GM15510 (cell line): ENCODE results near the gene TOX2.

ENCODE experiments used
- POLR2A ChIP-seq: IDR thresholded peaks from 3 replicates; pipeline ENCODE4 v1.6.1; 2011; ENCODE audit warnings: borderline replicate concordance; ENCODE audit not compliant: insufficient read length; ENCODE audit errors: extremely low read depth

The TOX2 gene

DNA sequence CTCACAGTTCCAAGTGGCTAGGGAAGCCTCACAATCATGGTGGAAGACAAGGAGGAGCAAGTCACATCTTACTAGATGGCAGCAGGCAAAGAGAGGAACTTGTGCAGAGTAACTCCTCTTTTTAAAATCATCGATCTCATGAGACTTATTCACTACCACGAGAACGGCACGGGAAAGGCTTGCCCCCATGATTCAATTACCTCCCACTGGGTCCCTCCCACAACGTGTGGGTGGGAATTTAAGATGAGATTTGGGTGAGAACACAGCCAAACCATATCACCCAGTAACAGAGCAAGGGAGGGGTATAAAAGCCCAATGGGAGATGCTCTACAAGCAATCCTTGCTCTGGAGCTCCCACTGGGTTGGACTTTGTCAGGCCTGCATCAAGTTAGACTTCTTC is 192.0 kb downstream of the TOX2 start:
- no peak for TF ChIP-seq POLR2A

DNA sequence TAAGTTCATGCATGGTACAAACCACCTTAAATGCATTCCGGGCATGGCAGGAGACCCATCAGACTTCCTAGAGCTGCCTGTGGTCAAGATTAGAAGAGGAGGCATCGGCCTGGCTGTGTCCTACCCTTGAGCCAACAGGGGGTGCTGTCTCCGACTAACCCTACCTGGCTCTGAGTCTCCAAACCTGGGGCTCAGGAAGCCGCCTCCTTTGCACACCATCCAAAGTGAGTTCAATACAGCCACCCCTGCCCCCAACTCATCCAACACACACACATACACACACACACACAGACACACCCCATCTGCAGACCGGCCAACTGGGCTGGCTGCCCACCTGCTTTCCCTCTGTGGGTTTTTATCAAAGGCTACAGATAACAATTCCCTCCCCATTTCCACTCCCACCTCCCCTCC is 195.3 kb downstream of the TOX2 start:
- TF ChIP-seq POLR2A: no peak

DNA sequence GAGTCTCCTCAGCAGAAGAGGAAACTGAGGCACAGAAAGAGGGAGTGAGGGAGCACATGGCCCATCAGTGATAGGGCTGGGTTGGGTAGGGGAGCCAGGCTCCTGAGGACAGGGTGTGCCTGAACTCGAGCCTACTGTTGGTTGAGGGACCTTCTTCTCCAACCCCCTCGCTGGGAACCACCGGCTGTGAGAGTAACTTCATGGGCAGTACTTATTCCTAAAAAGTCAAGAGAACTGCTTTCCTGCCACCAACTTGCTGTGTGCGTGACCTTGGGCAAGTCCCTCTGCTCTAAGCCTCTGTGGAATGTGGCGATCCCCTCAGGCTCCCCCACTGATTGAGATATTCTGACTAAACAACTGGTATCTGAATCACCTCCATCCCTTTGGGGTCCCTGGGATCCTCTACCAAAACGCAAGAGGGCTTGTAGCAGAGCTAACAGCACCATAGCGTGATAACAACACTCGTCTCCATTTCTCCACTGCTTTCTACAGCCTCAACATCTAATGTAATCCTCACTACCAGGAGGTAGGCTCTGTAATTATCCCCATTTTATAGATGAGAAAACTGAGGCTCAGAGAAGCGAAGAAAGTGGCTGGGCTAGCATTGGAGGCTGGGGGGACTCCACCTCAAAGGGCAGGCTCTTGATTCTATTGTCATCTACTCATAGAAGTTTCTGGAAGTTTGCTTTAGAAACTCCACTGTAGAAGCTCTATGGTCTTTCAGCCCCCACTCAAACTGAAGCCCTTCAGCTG is 196.3 kb downstream of the TOX2 start:
- TF ChIP-seq POLR2A: no peak

DNA sequence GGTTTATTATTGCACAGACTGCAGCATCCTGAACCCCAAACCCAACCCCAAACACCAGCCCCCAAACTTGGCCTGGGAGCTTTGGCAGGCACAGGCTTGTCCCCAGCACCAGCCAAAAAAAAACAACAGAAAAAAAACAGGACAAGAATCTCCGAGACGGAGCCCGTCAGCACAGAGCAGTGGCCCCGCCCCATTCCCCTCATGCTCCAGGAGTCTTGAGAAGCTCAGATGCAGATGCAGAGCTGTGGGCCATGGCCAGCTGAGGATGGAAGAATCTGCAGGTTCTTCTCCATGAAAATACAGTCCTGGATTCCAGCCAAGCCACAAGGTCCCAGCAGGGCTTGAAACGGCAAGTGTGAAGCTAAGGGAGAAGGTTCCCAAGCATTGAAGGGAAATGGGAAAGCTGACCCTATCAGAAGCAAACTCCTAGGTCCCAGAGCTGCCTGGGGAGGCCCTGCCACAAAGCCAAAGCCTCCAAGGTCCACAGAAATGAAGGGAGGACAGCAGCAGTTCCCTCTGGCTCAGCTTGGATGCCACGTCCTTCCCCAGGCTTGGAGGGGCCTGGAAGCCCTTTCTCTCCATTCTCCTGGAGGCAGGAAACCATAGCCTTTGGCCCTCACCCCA is 197.2 kb downstream of the TOX2 start:
- no peak for TF ChIP-seq POLR2A

DNA sequence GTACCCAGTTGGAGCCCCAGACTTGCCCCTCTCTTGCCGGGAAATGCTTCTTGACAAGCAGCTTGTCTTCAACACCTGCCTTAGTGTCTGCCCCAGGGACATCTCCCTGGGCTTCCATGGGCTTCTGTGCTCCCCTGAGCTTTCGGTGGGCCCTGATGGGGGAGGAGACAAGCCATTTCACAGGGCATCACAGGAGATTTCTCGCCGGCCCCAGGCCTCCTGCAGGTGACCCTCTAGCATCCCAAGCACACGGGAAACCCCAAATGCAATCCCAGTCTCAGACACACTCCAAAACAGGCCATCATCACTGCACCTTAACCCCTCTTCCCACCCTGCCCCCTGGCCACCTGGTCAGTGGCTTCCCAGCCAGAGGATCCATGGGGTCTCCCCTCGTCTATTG is 197.8 kb downstream of the TOX2 start:
- no peak for TF ChIP-seq POLR2A

DNA sequence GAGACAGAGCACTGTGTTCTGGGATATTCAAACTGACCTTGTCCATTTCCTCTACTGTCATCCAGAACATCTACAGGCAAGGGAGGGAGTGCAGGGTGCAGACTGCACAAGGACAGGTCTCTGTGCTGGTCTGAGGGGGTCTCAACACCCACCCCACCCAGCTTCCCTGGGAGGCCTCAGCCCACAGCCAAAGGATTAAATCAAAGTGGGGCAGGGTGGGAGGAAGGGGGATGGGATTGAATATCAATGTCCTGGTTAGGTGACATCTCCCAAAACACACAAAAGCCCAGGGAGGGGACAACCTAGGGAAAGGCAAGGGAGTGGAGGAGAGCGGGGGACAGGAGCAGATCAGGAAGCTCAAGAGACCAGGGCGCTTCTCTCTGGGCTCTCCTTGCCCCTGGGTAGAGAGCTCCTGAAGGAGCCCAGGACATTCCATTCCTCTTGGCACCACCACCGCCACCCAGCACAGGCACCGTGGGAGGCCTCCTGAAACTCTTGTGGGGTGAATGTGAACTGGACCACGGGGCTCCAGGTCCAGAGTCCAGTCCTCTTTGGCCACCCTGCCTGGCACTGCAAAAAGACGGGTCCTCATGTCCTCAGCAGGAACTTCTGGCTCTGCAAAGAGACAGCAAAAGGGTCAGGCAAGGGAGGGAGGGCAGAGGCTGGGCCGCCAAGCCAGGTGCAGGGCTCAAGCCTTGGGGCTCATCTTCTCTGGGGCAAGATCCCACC is 198.4 kb downstream of the TOX2 start:
- no peak for TF ChIP-seq POLR2A

DNA sequence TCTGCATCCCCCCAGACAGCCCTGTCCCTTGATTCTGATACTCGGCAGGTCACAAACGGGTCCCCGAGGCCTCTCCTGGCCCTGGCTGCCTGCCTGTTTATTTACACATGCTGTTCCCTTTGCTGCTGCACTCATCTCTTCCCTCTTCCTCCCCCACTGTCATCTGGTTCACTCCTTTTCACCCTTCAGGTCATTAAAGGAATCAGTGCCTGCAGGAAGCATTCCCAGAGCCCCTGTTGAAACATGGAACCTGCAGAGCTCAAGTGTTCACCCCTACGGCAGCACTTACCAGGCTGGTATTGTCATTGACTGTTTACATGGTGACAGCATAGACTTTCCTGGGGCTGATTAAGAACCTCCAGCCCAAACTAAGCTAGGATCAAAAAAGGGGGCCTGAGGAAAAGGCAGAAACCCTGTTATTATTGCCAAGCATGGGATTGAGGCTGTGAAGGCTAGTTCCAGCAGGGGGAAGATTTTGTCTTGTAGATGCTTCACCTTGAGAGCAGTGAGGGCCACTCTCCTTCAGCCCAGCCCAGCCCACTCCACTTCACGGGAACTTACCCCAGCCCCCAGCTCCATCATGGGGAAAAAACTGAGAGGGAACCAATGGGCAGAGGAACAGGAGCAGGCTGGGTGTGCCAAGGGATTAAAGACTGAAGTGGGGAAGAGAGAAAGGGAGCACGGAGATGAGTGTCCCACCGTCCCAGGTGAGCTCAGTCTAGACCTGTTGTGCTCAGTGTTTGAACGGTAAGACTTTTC is 199.1 kb downstream of the TOX2 start:
- TF ChIP-seq POLR2A: no peak

DNA sequence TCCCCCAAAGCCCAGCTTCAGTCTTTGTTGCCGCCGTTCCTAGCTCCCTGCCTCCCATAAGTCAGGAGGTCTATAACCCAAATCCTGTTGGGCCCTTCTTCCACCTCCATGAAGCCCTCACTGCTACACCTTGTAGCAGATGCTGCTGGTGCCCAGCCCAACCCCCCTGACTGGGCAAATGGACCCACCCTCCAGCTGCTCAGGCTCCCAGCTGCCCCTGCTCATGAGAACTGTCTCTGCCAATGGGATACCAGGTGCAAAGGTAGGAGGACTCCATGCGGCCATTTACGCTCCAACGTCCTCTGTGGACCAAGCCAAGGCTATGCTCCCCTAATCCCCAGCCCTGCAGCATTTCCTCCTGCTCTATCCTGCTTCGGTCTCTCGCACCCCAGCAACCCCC is 200.5 kb downstream of the TOX2 start:
- no peak for TF ChIP-seq POLR2A

DNA sequence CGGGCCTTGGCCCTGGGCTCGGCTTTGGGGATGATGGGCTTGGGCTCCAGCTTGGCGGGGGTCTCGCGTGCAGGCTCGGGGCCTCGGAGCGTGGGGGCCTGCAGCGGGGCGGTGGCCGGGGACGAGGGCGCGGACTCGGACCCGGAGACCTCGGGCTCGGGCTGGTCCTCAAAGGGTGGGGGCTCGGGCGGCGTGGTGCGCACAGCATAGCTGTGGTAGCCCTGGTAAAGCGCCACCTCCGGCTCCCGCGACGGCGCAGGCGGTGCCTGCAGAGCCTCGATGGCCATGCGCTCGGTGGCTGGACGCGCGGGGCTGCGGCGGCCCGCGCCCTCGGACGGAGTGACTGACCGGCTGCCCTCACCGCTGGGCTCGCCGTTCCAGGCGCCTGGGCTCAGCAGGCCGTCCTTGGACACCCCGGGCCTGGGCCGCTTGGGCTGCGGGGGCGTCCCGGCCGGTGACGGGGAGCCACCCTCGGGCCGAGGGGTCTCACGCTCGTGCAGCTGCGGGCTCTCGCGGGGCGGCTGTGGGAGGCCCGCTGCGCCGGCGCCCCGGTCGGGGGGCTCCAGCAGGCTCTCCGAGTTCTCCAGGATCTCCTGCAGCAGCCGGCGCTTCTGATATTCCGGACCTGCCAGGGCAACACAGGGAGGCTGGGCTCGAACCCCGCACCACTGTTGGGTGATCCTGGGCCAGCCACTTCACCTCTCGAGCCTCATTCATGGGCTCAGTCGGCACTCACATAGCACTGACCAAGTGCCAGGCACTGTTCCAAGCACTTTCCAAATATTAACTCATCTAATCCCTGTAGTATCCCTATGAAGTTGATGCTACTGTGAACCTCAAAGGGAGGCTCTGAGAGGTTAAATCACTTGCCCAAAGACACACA is 201.4 kb downstream of the TOX2 start:
- TF ChIP-seq POLR2A: no peak

DNA sequence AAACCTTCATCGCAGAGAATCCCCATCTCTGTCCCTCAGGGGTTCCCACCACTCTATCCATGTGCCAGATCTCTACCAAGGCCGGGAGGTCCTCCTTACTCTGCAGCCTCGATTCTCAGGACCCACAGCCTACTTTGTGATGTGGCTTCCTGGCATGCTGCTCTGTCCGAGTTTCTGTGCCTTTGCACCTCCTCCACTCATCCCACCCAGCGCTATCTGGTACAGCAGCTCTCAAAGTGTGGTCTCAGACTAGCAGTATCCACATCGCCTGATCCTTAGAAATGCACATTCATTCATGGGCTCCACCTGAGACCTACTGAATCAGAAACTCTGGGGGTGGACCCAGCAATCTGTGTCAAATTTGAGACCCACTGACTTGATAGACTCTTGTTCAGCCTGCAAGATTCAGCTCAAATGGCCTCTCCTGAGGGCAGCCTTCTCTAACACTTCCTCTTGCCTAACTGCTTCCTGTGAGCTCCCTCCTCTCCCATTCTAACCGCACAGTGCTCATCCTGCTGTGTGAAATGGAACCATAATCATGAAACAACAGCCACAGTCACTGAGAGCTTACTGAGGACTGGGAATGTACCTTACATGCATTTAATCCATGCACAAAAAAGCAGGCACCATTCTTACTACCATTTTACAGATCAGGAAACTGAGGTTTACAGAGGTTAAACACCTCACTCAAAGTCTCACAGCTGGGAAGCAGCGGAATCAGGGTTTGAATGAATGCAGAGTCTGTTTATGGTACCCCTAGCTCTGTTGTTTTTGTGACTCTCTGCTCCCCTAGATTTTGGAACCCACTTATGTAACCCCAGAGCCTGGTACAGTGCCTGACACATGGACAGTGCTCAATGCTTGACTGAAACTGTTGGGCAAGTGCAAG is 202.9 kb downstream of the TOX2 start:
- no peak for TF ChIP-seq POLR2A

DNA sequence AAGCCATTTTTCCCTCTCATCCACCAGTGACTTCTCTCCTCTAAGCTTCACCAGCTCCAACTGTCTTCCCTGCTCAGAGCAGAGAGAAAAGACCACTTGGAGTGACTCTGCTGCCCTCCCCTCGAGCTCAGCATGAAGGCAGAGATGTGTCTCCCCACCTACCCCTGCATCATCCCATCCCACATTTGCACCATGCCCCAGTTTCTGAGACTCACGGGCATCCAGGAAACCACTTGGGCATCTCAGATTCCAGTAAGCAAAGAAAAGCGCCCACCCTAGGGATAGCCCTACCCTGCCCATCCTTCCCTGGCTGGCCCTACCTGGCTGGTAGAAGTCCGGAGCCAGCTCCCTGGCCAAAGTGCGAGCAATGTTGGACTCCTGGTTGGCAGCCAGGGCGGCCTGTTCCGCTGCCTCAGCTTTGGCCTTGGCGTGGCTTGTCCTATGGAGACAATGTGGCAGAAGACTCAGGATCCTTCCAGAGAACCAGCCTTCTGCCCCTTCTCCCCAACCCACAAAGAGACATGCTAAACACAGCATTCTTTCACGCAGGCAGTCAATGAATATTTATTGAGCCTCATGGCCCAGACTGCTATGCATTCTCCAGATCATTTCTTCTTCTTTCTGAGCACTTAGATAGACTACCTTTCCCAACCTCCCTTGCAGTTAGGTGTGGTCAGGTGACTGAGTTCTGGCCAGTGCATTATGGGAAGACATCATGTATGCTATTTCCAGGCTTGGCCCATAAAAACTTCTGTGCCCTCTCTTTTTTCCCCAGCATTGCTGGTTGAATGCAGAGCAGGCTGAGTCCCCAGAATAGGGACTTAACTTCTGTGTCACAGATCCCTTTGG is 203.8 kb downstream of the TOX2 start:
- TF ChIP-seq POLR2A: no peak
